IMR-90 (cell line): ENCODE data around the gene ADGRL3. TPM values are rescaled to one million over a fixed set of nuclear protein-coding genes. Genes with fewer than 3 reads are reported as not detected.
A peak's percentile ranks its signal among the peaks of the same experiment; 100 is the strongest.

Experiments
- ATAC-seq: fragments of 200-7000 bp; cut with Tn5 transposase; 2 replicates; pipeline ENCODE4 v1.9.1; 2020; ENCODE audit warnings: low read depth, mild to moderate bottlenecking, moderate library complexity
- BruUV-seq: library from RNA; stranded (reverse); fragments of 400-500 nt; replicated peaks from 2 replicates; lab custom pipeline; 2021; lab: Mats Ljungman, UMichigan
- CTCF ChIA-PET: fragments of 300-600 bp; formaldehyde crosslinking; extraction: SDS; loops from one replicate; lab custom pipeline; 2021; ENCODE audit warnings: antibody characterized with exemption; lab: Yijun Ruan, JAX
- POLR2A ChIA-PET: fragments of 300-600 bp; sonication (Branson Sonifier 250); formaldehyde crosslinking; loops from one replicate; lab custom pipeline; 2022; ENCODE audit warnings: antibody characterized with exemption; ENCODE audit not compliant: unreplicated experiment; lab: Charles Lee
- DNase-seq: peaks from one replicate; pipeline ENCODE4 v3.0.0; 2013
- H2AFZ ChIP-seq: replicated peaks from 2 replicates; pipeline ENCODE3; 2013; ENCODE audit warnings: low read length, mild to moderate bottlenecking; ENCODE audit not compliant: poor library complexity
- H2AK5ac ChIP-seq: 2 replicates; pipeline ENCODE4 v1.6.1; 2013; ENCODE audit warnings: low read depth, low read length, inconsistent platforms
- H2AK9ac ChIP-seq: replicated peaks from 2 replicates; pipeline ENCODE3; 2013; ENCODE audit warnings: mild to moderate bottlenecking, low read depth, low read length, moderate library complexity; ENCODE audit not compliant: poor library complexity
- H2BK120ac ChIP-seq: 2 replicates; pipeline ENCODE4 v1.6.1; 2013; ENCODE audit warnings: low read depth, low read length, inconsistent platforms
- H2BK15ac ChIP-seq: 3 replicates; pipeline ENCODE4 v1.6.1; 2013; ENCODE audit warnings: low read depth, low read length, inconsistent platforms
- H2BK20ac ChIP-seq: 2 replicates; pipeline ENCODE4 v1.6.1; 2013; ENCODE audit warnings: low read depth, mild to moderate bottlenecking, inconsistent platforms, low read length, moderate library complexity
- H2BK5ac ChIP-seq: 2 replicates; pipeline ENCODE4 v1.6.1; 2013; ENCODE audit warnings: mild to moderate bottlenecking, low read depth, low read length, inconsistent platforms; ENCODE audit not compliant: poor library complexity, severe bottlenecking
- H3K14ac ChIP-seq: replicated peaks from 2 replicates; pipeline ENCODE4 v1.6.1; 2013; ENCODE audit warnings: low read depth, low read length, inconsistent platforms
- H3K18ac ChIP-seq: 2 replicates; pipeline ENCODE4 v1.6.1; 2013; ENCODE audit warnings: low read depth, low read length, control low read depth
- H3K23ac ChIP-seq: 2 replicates; pipeline ENCODE4 v1.6.1; 2013; ENCODE audit warnings: low read depth, low read length, inconsistent platforms
- H3K27ac ChIP-seq: 2 replicates; pipeline ENCODE4 v1.5.1; 2013; ENCODE audit warnings: mild to moderate bottlenecking, control low read depth, low read length; ENCODE audit not compliant: insufficient read depth
- H3K27me3 ChIP-seq: 2 replicates; pipeline ENCODE4 v1.6.1; 2013; ENCODE audit warnings: low read length; ENCODE audit not compliant: control insufficient read depth, insufficient read depth
- H3K36me3 ChIP-seq: 2 replicates; pipeline ENCODE4 v1.6.1; 2013; ENCODE audit warnings: low read length, mixed read lengths; ENCODE audit not compliant: control insufficient read depth, insufficient read depth
- H3K4ac ChIP-seq: 2 replicates; pipeline ENCODE4 v1.6.1; 2013; ENCODE audit warnings: low read depth, low read length, inconsistent platforms
- H3K4me1 ChIP-seq: 2 replicates; pipeline ENCODE4 v1.6.1; 2013; ENCODE audit warnings: low read length, mixed read lengths; ENCODE audit not compliant: control insufficient read depth, insufficient read depth
- H3K4me2 ChIP-seq: 2 replicates; pipeline ENCODE4 v1.6.1; 2013; ENCODE audit warnings: low read depth, mild to moderate bottlenecking, control low read depth, low read length, moderate library complexity
- H3K4me3 ChIP-seq: 2 replicates; pipeline ENCODE4 v1.5.1; 2013; ENCODE audit warnings: low read depth, mild to moderate bottlenecking, control low read depth, low read length, moderate library complexity; ENCODE audit not compliant: insufficient read depth
- H3K56ac ChIP-seq: 2 replicates; pipeline ENCODE4 v1.6.1; 2013; ENCODE audit warnings: low read length, inconsistent platforms; ENCODE audit not compliant: insufficient read depth; ENCODE audit errors: extremely low read depth
- H3K79me1 ChIP-seq, 2 experiments: 2 replicates each; pipeline ENCODE4 v1.6.1; 2013; ENCODE audit warnings: low read length in 2 of 2, inconsistent platforms in 1 of 2, low read depth in 1 of 2
- H3K9ac ChIP-seq: 2 replicates; pipeline ENCODE4 v1.6.1; 2013; ENCODE audit warnings: low read depth, low read length, control low read depth
- H3K9me1 ChIP-seq: 2 replicates; pipeline ENCODE4 v1.6.1; 2013; ENCODE audit warnings: low read length, inconsistent platforms; ENCODE audit not compliant: insufficient read depth
- H3K9me3 ChIP-seq: 2 replicates; pipeline ENCODE4 v1.6.1; 2013; ENCODE audit warnings: low read length; ENCODE audit not compliant: control insufficient read depth, insufficient read depth
- H4K20me1 ChIP-seq: 2 replicates; pipeline ENCODE4 v1.6.1; 2013; ENCODE audit warnings: low read length, inconsistent platforms; ENCODE audit not compliant: insufficient read depth
- H4K5ac ChIP-seq: 2 replicates; pipeline ENCODE4 v1.6.1; 2013; ENCODE audit warnings: mild to moderate bottlenecking, low read depth, low read length, control low read depth
- H4K8ac ChIP-seq, 2 experiments: 2 replicates each; pipeline ENCODE4 v1.6.1; 2013; ENCODE audit warnings: low read depth in 2 of 2, low read length in 2 of 2, control low read depth in 1 of 2, inconsistent platforms in 1 of 2
- H4K91ac ChIP-seq: 2 replicates; pipeline ENCODE4 v1.6.1; 2013; ENCODE audit warnings: low read depth, low read length, inconsistent platforms; ENCODE audit not compliant: insufficient read depth
- BHLHE40 ChIP-seq: fragments of 150-350 bp; IDR thresholded peaks from 2 replicates; pipeline ENCODE4 v1.6.1; 2016; ENCODE audit warnings: mild to moderate bottlenecking, low read depth, low read length
- CEBPB ChIP-seq: IDR thresholded peaks from 2 replicates; pipeline ENCODE4 v1.6.1; 2012; ENCODE audit warnings: low read depth, low read length, improper control_type of control experiment
- CHD1 ChIP-seq: IDR thresholded peaks from 2 replicates; pipeline ENCODE4 v1.6.1; 2012; ENCODE audit warnings: low read depth, low read length, improper control_type of control experiment
- FOS ChIP-seq: fragments of 150-350 bp; IDR thresholded peaks from 2 replicates; pipeline ENCODE4 v1.6.1; 2016; ENCODE audit warnings: low read depth, low read length
- MAZ ChIP-seq: IDR thresholded peaks from 2 replicates; pipeline ENCODE4 v1.6.1; 2012; ENCODE audit warnings: low read depth, mild to moderate bottlenecking, low read length, improper control_type of control experiment, moderate library complexity, borderline replicate concordance
- MXI1 ChIP-seq: IDR thresholded peaks from 2 replicates; pipeline ENCODE4 v1.6.1; 2012; ENCODE audit warnings: low read depth, mild to moderate bottlenecking, low read length, moderate library complexity, borderline replicate concordance
- NFE2L2 ChIP-seq: fragments of 150-350 bp; IDR thresholded peaks from 2 replicates; pipeline ENCODE4 v1.6.1; 2016; ENCODE audit warnings: low read depth, mild to moderate bottlenecking, low read length
- POLR2A ChIP-seq: IDR thresholded peaks from 2 replicates; pipeline ENCODE4 v1.6.1; 2012; ENCODE audit warnings: mild to moderate bottlenecking, low read depth, low read length
- RAD21 ChIP-seq: IDR thresholded peaks from 2 replicates; pipeline ENCODE4 v1.6.1; 2012; ENCODE audit warnings: low read length, improper control_type of control experiment
- RCOR1 ChIP-seq: IDR thresholded peaks from 2 replicates; pipeline ENCODE4 v1.6.1; 2012; ENCODE audit warnings: mild to moderate bottlenecking, low read length, improper control_type of control experiment; ENCODE audit not compliant: insufficient replicate concordance
- RFX5 ChIP-seq: IDR thresholded peaks from 2 replicates; pipeline ENCODE4 v1.8.0; 2012; ENCODE audit warnings: low read depth, mild to moderate bottlenecking, low read length, moderate library complexity
- SMC3 ChIP-seq: fragments of 150-350 bp; IDR thresholded peaks from 2 replicates; pipeline ENCODE4 v1.6.1; 2016; ENCODE audit warnings: low read depth, mild to moderate bottlenecking, antibody characterized with exemption, low read length, moderate library complexity
- WGBS, 2 experiments: methylation state at CpG; one replicate each; pipeline versions ENCODE4 v1.1.5 to v1.1.7; 2013; ENCODE audit warnings: missing lambda C conversion rate in 2 of 2; ENCODE audit not compliant: insufficient read length in 1 of 2; ENCODE audit errors: extremely low coverage in 2 of 2; 5-methylcytosine and 5-hydroxymethylcytosine counted together
- dilution Hi-C: fragments of 300-500 bp; cut with HindIII; formaldehyde crosslinking; loops from one replicate; pipeline ENCODE4 v1.14.3; 2018; ENCODE audit warnings: low sequenced_read_pairs; ENCODE audit not compliant: unreplicated experiment
- in situ Hi-C: fragments of 300-500 bp; cut with MboI; formaldehyde crosslinking; loops from 3 replicates; pipeline ENCODE4 v1.14.3; 2019; ENCODE audit warnings: low sequenced_read_pairs, inconsistent platforms, mixed read lengths
- intact Hi-C: fragments of 100-400 bp; cut with micrococcal nuclease; formaldehyde crosslinking; loops from 2 replicates; pipeline ENCODE4 v1.10.0; 2022
- polyA plus RNA-seq, 3 experiments: library from polyadenylated mRNA; depleted of rRNA; stranded (reverse); fragments of >200 nt; gene quantifications; 2 replicates each; pipeline ENCODE4 v1.2.3, GENCODE V29; 2012; ENCODE audit warnings: low replicate concordance in 1 of 3
- total RNA-seq: library from RNA; depleted of rRNA; stranded (reverse); fragments of >200 nt; gene quantifications from 2 replicates; pipeline ENCODE4 v1.2.3, GENCODE V29; 2012
- TF ChIP-seq, protein P1 (sequence below): fragments of 150-350 bp; IDR thresholded peaks from 2 replicates; pipeline ENCODE4 v1.6.1; 2017; ENCODE audit warnings: mild to moderate bottlenecking, antibody characterized with exemption, low read length, low read depth
- TF ChIP-seq, protein P2 (sequence below): fragments of 150-350 bp; IDR thresholded peaks from 2 replicates; pipeline ENCODE4 v1.6.1; 2016; ENCODE audit warnings: low read depth, mild to moderate bottlenecking, low read length, moderate library complexity, borderline replicate concordance
- TF ChIP-seq, protein P3 (sequence below): conservative IDR thresholded peaks from 2 replicates; pipeline ENCODE4 v1.5.1; 2012; ENCODE audit warnings: mild to moderate bottlenecking, low read depth, low read length, improper control_type of control experiment

Gene ADGRL3
- total and polyA plus RNA-seq, 2 of the 4 experiments (the other 2 are of a cell fraction): 0.46 to 2.5 TPM

GRCh38 chr4:61663310-61663709 is 463.2 kb downstream of the ADGRL3 start:
- no peak overlapping the region for H3K9ac ChIP-seq
- intact Hi-C loops (no loop called here), dilution Hi-C loops (no loop called here), in situ Hi-C loops (no loop called here)
- DNase-seq (no peak), ATAC-seq (no peak)
- H3K56ac ChIP-seq: no peak overlapping the region
- H3K4me2 ChIP-seq: no peak overlapping the region
- no peak overlapping the region for H4K91ac ChIP-seq
- no peak overlapping the region for H3K23ac ChIP-seq
- H3K36me3 ChIP-seq: no peaks in the 10 kb centered on the region
- no TSS peak for BruUV-seq
- ChIA-PET POLR2A (no interaction called here), CTCF (interaction anchor here (0.6 kb wide), 1 partner anchor 257 kb away, joined by 3 read pairs; no protein-coding TSS in a partner anchor)
- peak overlapping the region; percentile 33 for H2AFZ ChIP-seq
- no peak overlapping the region for H3K4me3 ChIP-seq
- no peaks in the 10 kb centered on the region for H4K20me1 ChIP-seq
- no peaks in the 10 kb centered on the region for H3K4me1 ChIP-seq
- no peak overlapping the region for H3K4ac ChIP-seq
- no peak overlapping the region for H3K18ac ChIP-seq
- no peak overlapping the region for H3K14ac ChIP-seq
- H2AK9ac ChIP-seq: no peak overlapping the region
- 100% methylated on average over 1 of the region's 8 CpGs; no CpG with 5 or more reads in 1 of the 2 experiments for whole genome bisulfite sequencing, 2 experiments
- no peak overlapping the region for H2BK5ac ChIP-seq
- H4K5ac ChIP-seq: no peak overlapping the region
- no peaks in the 10 kb centered on the region for H3K79me1 ChIP-seq
- H2BK15ac ChIP-seq: no peak overlapping the region
- H2AK5ac ChIP-seq: no peak overlapping the region
- H2BK20ac ChIP-seq: no peak overlapping the region
- TF ChIP-seq MXI1: no peak
- TF ChIP-seq POLR2A: no peak
- no peak for TF ChIP-seq RFX5
- no peak for TF ChIP-seq CHD1
- TF ChIP-seq, protein P1, sequence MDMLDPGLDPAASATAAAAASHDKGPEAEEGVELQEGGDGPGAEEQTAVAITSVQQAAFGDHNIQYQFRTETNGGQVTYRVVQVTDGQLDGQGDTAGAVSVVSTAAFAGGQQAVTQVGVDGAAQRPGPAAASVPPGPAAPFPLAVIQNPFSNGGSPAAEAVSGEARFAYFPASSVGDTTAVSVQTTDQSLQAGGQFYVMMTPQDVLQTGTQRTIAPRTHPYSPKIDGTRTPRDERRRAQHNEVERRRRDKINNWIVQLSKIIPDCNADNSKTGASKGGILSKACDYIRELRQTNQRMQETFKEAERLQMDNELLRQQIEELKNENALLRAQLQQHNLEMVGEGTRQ: no peak
- no peak for TF ChIP-seq MAZ
- no peak for TF ChIP-seq BHLHE40
- TF ChIP-seq, protein P2, sequence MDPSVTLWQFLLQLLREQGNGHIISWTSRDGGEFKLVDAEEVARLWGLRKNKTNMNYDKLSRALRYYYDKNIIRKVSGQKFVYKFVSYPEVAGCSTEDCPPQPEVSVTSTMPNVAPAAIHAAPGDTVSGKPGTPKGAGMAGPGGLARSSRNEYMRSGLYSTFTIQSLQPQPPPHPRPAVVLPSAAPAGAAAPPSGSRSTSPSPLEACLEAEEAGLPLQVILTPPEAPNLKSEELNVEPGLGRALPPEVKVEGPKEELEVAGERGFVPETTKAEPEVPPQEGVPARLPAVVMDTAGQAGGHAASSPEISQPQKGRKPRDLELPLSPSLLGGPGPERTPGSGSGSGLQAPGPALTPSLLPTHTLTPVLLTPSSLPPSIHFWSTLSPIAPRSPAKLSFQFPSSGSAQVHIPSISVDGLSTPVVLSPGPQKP: no peak
- no peak for TF ChIP-seq FOS
- no peak for TF ChIP-seq CEBPB
- TF ChIP-seq NFE2L2: no peak
- no peak for TF ChIP-seq RAD21
- TF ChIP-seq, protein P3, sequence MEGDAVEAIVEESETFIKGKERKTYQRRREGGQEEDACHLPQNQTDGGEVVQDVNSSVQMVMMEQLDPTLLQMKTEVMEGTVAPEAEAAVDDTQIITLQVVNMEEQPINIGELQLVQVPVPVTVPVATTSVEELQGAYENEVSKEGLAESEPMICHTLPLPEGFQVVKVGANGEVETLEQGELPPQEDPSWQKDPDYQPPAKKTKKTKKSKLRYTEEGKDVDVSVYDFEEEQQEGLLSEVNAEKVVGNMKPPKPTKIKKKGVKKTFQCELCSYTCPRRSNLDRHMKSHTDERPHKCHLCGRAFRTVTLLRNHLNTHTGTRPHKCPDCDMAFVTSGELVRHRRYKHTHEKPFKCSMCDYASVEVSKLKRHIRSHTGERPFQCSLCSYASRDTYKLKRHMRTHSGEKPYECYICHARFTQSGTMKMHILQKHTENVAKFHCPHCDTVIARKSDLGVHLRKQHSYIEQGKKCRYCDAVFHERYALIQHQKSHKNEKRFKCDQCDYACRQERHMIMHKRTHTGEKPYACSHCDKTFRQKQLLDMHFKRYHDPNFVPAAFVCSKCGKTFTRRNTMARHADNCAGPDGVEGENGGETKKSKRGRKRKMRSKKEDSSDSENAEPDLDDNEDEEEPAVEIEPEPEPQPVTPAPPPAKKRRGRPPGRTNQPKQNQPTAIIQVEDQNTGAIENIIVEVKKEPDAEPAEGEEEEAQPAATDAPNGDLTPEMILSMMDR: no peak
- no peak for TF ChIP-seq RCOR1
- no peak for TF ChIP-seq SMC3
- H2BK120ac ChIP-seq: no peak overlapping the region
- no peak overlapping the region for H4K8ac ChIP-seq
- no peaks in the 10 kb centered on the region for H3K9me3 ChIP-seq
- no peaks in the 10 kb centered on the region for H3K9me1 ChIP-seq
- no peaks in the 10 kb centered on the region for H3K27me3 ChIP-seq
- H3K27ac ChIP-seq: no peak overlapping the region
